SK-N-SH treated with all-trans-retinoic acid at 6 μM for 48 hours (cell line): Measurements from ENCODE around the gene NSD2.

Source experiments
- ATAC-seq: fragments of 200-7000 bp; cut with Tn5 transposase; 3 replicates; pipeline ENCODE4 v1.9.1; 2020; ENCODE audit warnings: mild to moderate bottlenecking, moderate library complexity
- ARNTL ChIP-seq: fragments of 450-650 bp; formaldehyde crosslinking; IDR thresholded peaks from 2 replicates; pipeline ENCODE4 v1.5.0; 2020; ENCODE audit warnings: low read depth, mild to moderate bottlenecking, moderate library complexity, borderline replicate concordance
- CREB5 ChIP-seq: fragments of 250-450 bp; sonication (Bioruptor Pico); IDR thresholded peaks from 2 replicates; pipeline ENCODE4 v1.5.1; 2020; ENCODE audit warnings: low read depth, mild to moderate bottlenecking, moderate library complexity
- CSDC2 ChIP-seq: fragments of 250-450 bp; sonication (Bioruptor Pico); IDR thresholded peaks from 2 replicates; pipeline ENCODE4 v1.5.0; 2020; ENCODE audit warnings: mild to moderate bottlenecking, moderate library complexity
- ESRRG ChIP-seq: fragments of 250-450 bp; sonication (Bioruptor Pico); IDR thresholded peaks from 2 replicates; pipeline ENCODE4 v1.6.1; 2021; ENCODE audit warnings: mild to moderate bottlenecking
- OSR1 ChIP-seq: fragments of 250-450 bp; sonication (Bioruptor Pico); IDR thresholded peaks from 2 replicates; pipeline ENCODE4 v1.8.0; 2022; ENCODE audit warnings: moderate library complexity, mild to moderate bottlenecking, inconsistent platforms
- PATZ1 ChIP-seq: fragments of 250-450 bp; sonication (Bioruptor Pico); IDR thresholded peaks from 2 replicates; pipeline ENCODE4 v1.8.0; 2020; ENCODE audit warnings: mild to moderate bottlenecking, moderate library complexity, borderline replicate concordance
- PPARA ChIP-seq: fragments of 250-450 bp; sonication (Bioruptor Pico); IDR thresholded peaks from 2 replicates; pipeline ENCODE4 v1.5.0; 2020; ENCODE audit warnings: mild to moderate bottlenecking, borderline replicate concordance
- RARB ChIP-seq: fragments of 250-450 bp; sonication (Bioruptor Pico); IDR thresholded peaks from 2 replicates; pipeline ENCODE4 v1.8.0; 2021; ENCODE audit warnings: mild to moderate bottlenecking, moderate library complexity
- SNAI2 ChIP-seq: fragments of 250-450 bp; sonication (Bioruptor Pico); IDR thresholded peaks from 2 replicates; pipeline ENCODE4 v1.5.0; 2020; ENCODE audit warnings: mild to moderate bottlenecking, moderate library complexity
- TCF4 ChIP-seq: fragments of 250-450 bp; sonication (Bioruptor Pico); IDR thresholded peaks from 2 replicates; pipeline ENCODE4 v1.8.0; 2021; ENCODE audit warnings: mild to moderate bottlenecking, moderate library complexity, borderline replicate concordance
- TOX ChIP-seq: fragments of 250-450 bp; sonication (Bioruptor Pico); IDR thresholded peaks from 2 replicates; pipeline ENCODE4 v1.8.0; 2021; ENCODE audit warnings: mild to moderate bottlenecking, moderate library complexity, borderline replicate concordance
- TSHZ2 ChIP-seq: fragments of 250-450 bp; sonication (Bioruptor Pico); IDR thresholded peaks from 2 replicates; pipeline ENCODE4 v1.5.0; 2020; ENCODE audit warnings: mild to moderate bottlenecking, moderate library complexity
- ZFP3 ChIP-seq: fragments of 250-450 bp; sonication (Bioruptor Pico); IDR thresholded peaks from 2 replicates; pipeline ENCODE4 v1.5.0; 2020; ENCODE audit warnings: mild to moderate bottlenecking, moderate library complexity
- ZFP30 ChIP-seq: fragments of 450-650 bp; formaldehyde crosslinking; IDR thresholded peaks from 2 replicates; pipeline ENCODE4 v1.5.0; 2022; ENCODE audit warnings: mild to moderate bottlenecking, moderate library complexity
- ZNF70 ChIP-seq: fragments of 450-650 bp; formaldehyde crosslinking; IDR thresholded peaks from 2 replicates; pipeline ENCODE4 v1.5.0; 2020; ENCODE audit warnings: mild to moderate bottlenecking, moderate library complexity
- TF ChIP-seq, protein P1 (sequence below): fragments of 250-450 bp; sonication (Bioruptor Pico); IDR thresholded peaks from 2 replicates; pipeline ENCODE4 v1.5.1; 2021; ENCODE audit warnings: mild to moderate bottlenecking, moderate library complexity

Gene NSD2

GRCh38 chr4:1898681-1899080, 27.5 kb downstream of the NSD2 start:
- TF ChIP-seq, protein P1, sequence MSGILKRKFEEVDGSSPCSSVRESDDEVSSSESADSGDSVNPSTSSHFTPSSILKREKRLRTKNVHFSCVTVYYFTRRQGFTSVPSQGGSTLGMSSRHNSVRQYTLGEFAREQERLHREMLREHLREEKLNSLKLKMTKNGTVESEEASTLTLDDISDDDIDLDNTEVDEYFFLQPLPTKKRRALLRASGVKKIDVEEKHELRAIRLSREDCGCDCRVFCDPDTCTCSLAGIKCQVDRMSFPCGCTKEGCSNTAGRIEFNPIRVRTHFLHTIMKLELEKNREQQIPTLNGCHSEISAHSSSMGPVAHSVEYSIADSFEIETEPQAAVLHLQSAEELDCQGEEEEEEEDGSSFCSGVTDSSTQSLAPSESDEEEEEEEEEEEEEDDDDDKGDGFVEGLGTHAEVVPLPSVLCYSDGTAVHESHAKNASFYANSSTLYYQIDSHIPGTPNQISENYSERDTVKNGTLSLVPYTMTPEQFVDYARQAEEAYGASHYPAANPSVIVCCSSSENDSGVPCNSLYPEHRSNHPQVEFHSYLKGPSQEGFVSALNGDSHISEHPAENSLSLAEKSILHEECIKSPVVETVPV (CRISPR knock-in tag): no peak
- no peak for TF ChIP-seq CSDC2 (CRISPR knock-in tag)
- no peak for TF ChIP-seq ARNTL (CRISPR knock-in tag)
- no peak for TF ChIP-seq ESRRG
- TF ChIP-seq ZNF70: no peak
- no peak for TF ChIP-seq TOX (CRISPR knock-in tag)
- no peak for TF ChIP-seq OSR1 (CRISPR knock-in tag)
- no peak for TF ChIP-seq TCF4 (CRISPR knock-in tag)
- TF ChIP-seq SNAI2 (CRISPR knock-in tag): no peak
- peak; percentile 21; the same call in 2 of the 3 replicates for ATAC-seq

GRCh38 chr4:1899149-1900086, 28.2 kb downstream of the NSD2 start:
- ATAC-seq: peak; percentile 96
- TF ChIP-seq SNAI2 (CRISPR knock-in tag): no peak

GRCh38 chr4:1900087-1900433, 28.9 kb downstream of the NSD2 start:
- TF ChIP-seq TSHZ2 (CRISPR knock-in tag): no peak
- no peak for TF ChIP-seq CSDC2 (CRISPR knock-in tag)
- TF ChIP-seq, protein P1 (CRISPR knock-in tag): no peak
- no peak for TF ChIP-seq ZNF70
- TF ChIP-seq PPARA (CRISPR knock-in tag): no peak
- ATAC-seq: no peak

DNA sequence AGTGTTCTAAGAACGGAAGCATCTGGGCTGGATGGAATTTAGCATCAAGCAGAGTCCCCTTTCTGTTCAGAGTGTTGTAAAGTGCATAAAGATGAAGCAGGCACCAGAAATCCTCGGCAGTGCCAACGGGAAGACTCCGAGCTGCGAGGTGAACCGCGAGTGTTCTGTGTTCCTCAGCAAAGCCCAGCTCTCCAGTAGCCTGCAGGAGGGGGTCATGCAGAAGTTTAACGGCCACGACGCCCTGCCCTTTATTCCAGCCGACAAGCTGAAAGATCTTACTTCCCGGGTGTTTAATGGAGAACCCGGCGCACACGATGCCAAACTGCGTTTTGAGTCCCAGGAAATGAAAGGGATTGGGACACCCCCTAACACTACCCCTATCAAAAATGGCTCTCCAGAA, 29.4 kb downstream of the NSD2 start:
- TF ChIP-seq PPARA (CRISPR knock-in tag): no peak
- TF ChIP-seq ZFP30 (CRISPR knock-in tag): no peak
- no peak for TF ChIP-seq RARB (CRISPR knock-in tag)
- no peak for TF ChIP-seq TSHZ2 (CRISPR knock-in tag)
- no peak for TF ChIP-seq OSR1 (CRISPR knock-in tag)
- TF ChIP-seq CREB5: no peak
- TF ChIP-seq PATZ1 (CRISPR knock-in tag): no peak
- no peak for TF ChIP-seq ESRRG
- no peak for TF ChIP-seq ZFP3 (CRISPR knock-in tag)
- no peak for ATAC-seq
